K562 (cell line): ENCODE measurements around the gene TMEM120B. TPM values are rescaled to one million over a fixed set of nuclear protein-coding genes. Genes with fewer than 3 reads are reported as not detected.

Experiments used
- ATF1 ChIP-seq, 2 experiments: fragments of 450-650 bp in 1 of 2; IDR thresholded peaks; 2 replicates each; pipeline ENCODE4 v1.6.1; 2016; ENCODE audit warnings: missing compliant biosample characterization in 1 of 2, missing genetic modification characterization in 1 of 2
- BCL6 ChIP-seq: fragments of 250-450 bp; sonication (Bioruptor Pico); IDR thresholded peaks from 2 replicates; pipeline ENCODE4 v1.4.0; 2020
- CBFA2T2 ChIP-seq: fragments of 450-650 bp; conservative IDR thresholded peaks from 2 replicates; pipeline ENCODE4 v1.6.1; 2017; ENCODE audit warnings: mild to moderate bottlenecking
- EP400 ChIP-seq: fragments of 450-650 bp; IDR thresholded peaks from 2 replicates; pipeline ENCODE4 v1.6.1; 2017; ENCODE audit warnings: antibody characterized with exemption, mild to moderate bottlenecking, moderate library complexity
- FOXK2 ChIP-seq, 2 experiments: fragments of 450-650 bp; IDR thresholded peaks in 1 of 2; conservative IDR thresholded peaks in 1 of 2; 2 replicates each; pipeline ENCODE4 v1.6.1; 2016; ENCODE audit warnings: low read depth in 2 of 2, mild to moderate bottlenecking in 1 of 2
- GTF2A2 ChIP-seq: IDR thresholded peaks from 2 replicates; pipeline ENCODE4 v1.6.1; 2016; ENCODE audit warnings: mild to moderate bottlenecking, missing genetic modification characterization, missing compliant biosample characterization
- L3MBTL2 ChIP-seq: fragments of 450-650 bp; IDR thresholded peaks from 2 replicates; pipeline ENCODE4 v1.6.1; 2016; ENCODE audit warnings: mild to moderate bottlenecking, moderate library complexity
- LEF1 ChIP-seq: fragments of 450-650 bp; IDR thresholded peaks from 2 replicates; pipeline ENCODE4 v1.6.1; 2016; ENCODE audit warnings: mild to moderate bottlenecking
- MBD2 ChIP-seq: sonication (generic); IDR thresholded peaks from 2 replicates; pipeline ENCODE4 v1.6.1; 2016; ENCODE audit warnings: low read depth, borderline replicate concordance
- MTA2 ChIP-seq: fragments of 450-650 bp; IDR thresholded peaks from 2 replicates; pipeline ENCODE4 v1.6.1; 2016; ENCODE audit warnings: low read depth
- NCOA6 ChIP-seq: fragments of 450-650 bp; IDR thresholded peaks from 2 replicates; pipeline ENCODE4 v1.6.1; 2017; ENCODE audit warnings: mild to moderate bottlenecking
- NRF1 ChIP-seq, 2 experiments: fragments of 450-650 bp; IDR thresholded peaks in 1 of 2; conservative IDR thresholded peaks in 1 of 2; 2 replicates each; pipeline ENCODE4 v1.6.1; 2014; ENCODE audit warnings: mild to moderate bottlenecking in 2 of 2
- POU5F1 ChIP-seq: fragments of 150-350 bp; IDR thresholded peaks from 2 replicates; pipeline ENCODE4 v1.6.1; 2014; ENCODE audit warnings: borderline replicate concordance, low read length, low read depth, mild to moderate bottlenecking; ENCODE audit not compliant: partially characterized antibody
- RB1 ChIP-seq: fragments of 450-650 bp; IDR thresholded peaks from 2 replicates; pipeline ENCODE4 v1.6.1; 2017; ENCODE audit warnings: low read depth, mild to moderate bottlenecking
- RBM15 ChIP-seq: fragments of 200-400 bp; formaldehyde crosslinking; IDR thresholded peaks from 2 replicates; pipeline ENCODE4 v1.6.1; 2018; ENCODE audit warnings: mild to moderate bottlenecking, low read length, moderate library complexity; ENCODE audit not compliant: insufficient read depth
- SOX6 ChIP-seq: fragments of 450-650 bp; IDR thresholded peaks from 2 replicates; pipeline ENCODE4 v1.6.1; 2014; ENCODE audit warnings: mild to moderate bottlenecking
- TAL1 ChIP-seq: fragments of 450-650 bp; IDR thresholded peaks from 2 replicates; pipeline ENCODE4 v1.6.1; 2016; ENCODE audit warnings: mild to moderate bottlenecking
- TCF3 ChIP-seq: sonication (generic); formaldehyde crosslinking; IDR thresholded peaks from 2 replicates; pipeline ENCODE4 v1.4.0; 2020; ENCODE audit warnings: mild to moderate bottlenecking, missing genetic modification reagents
- TOE1 ChIP-seq, 2 experiments: fragments of 450-650 bp in 1 of 2; sonication (generic) in 1 of 2; formaldehyde crosslinking in 1 of 2; IDR thresholded peaks; 2 replicates each; pipeline versions ENCODE4 v1.7.1 to v1.8.0; 2016 to 2022; ENCODE audit warnings: borderline replicate concordance in 2 of 2, mild to moderate bottlenecking in 2 of 2, antibody characterized with exemption in 1 of 2, inconsistent platforms in 1 of 2, low read depth in 1 of 2, missing genetic modification reagents in 1 of 2, moderate library complexity in 1 of 2
- TRIM24 ChIP-seq, 2 experiments: fragments of 450-650 bp; IDR thresholded peaks; 2 replicates each; pipeline ENCODE4 v1.6.1; 2016
- ZBTB12 ChIP-seq: fragments of 250-450 bp; sonication (Bioruptor Pico); IDR thresholded peaks from 2 replicates; pipeline ENCODE4 v1.4.0; 2020
- ZFP91 ChIP-seq: sonication (generic); formaldehyde crosslinking; IDR thresholded peaks from 2 replicates; pipeline ENCODE4 v1.8.0; 2022; ENCODE audit warnings: mild to moderate bottlenecking, missing genetic modification reagents
- ZNF311 ChIP-seq: fragments of 250-450 bp; sonication (Bioruptor Pico); IDR thresholded peaks from 2 replicates; pipeline ENCODE4 v1.4.0; 2020; ENCODE audit warnings: mild to moderate bottlenecking, moderate library complexity
- ZNF76 ChIP-seq: fragments of 250-450 bp; sonication (Bioruptor Pico); IDR thresholded peaks from 2 replicates; pipeline ENCODE4 v1.4.0; 2020; ENCODE audit warnings: mild to moderate bottlenecking, moderate library complexity, borderline replicate concordance
- polyA plus RNA-seq, 8 experiments: library from polyadenylated mRNA; depleted of rRNA in 4 of 8; stranded (reverse) in 5 of 8; unstranded in 3 of 8; fragments of >200 nt; fragmentation: Nextera tagmentation in 2 of 8; fragmentation: Illumina TruSeq in 1 of 8; extraction: Ambion mirVana in 2 of 8; extraction: Trizol in 1 of 8; gene quantifications; 2 replicates each; pipeline versions ENCODE4 v1.2.1 to v1.2.3, GENCODE V29; 2011 to 2014; ENCODE audit warnings: inconsistent platforms in 1 of 8, missing spikeins in 1 of 8
- total RNA-seq, 7 experiments: library from RNA; depleted of rRNA in 6 of 7; stranded (reverse); fragments of >200 nt in 6 of 7; fragmentation: Illumina TruSeq in 2 of 7; extraction: Trizol in 2 of 7; gene quantifications; 2 replicates each; pipeline versions ENCODE4 v1.2.1 to v1.2.3, GENCODE V29; 2011 to 2021; ENCODE audit warnings: low replicate concordance in 1 of 7
- TF ChIP-seq, protein P1 (sequence below): conservative IDR thresholded peaks from 2 replicates; pipeline ENCODE4 v1.6.1; 2011; ENCODE audit warnings: low read depth, mild to moderate bottlenecking, low read length; ENCODE audit not compliant: control insufficient read depth

The TMEM120B gene
- total and polyA plus RNA-seq, 9 of the 15 experiments (the other 6 are each of a cell fraction or from before 2014, with no cell fraction given), result 1.7 to 18.6 (median 7.4) TPM

DNA sequence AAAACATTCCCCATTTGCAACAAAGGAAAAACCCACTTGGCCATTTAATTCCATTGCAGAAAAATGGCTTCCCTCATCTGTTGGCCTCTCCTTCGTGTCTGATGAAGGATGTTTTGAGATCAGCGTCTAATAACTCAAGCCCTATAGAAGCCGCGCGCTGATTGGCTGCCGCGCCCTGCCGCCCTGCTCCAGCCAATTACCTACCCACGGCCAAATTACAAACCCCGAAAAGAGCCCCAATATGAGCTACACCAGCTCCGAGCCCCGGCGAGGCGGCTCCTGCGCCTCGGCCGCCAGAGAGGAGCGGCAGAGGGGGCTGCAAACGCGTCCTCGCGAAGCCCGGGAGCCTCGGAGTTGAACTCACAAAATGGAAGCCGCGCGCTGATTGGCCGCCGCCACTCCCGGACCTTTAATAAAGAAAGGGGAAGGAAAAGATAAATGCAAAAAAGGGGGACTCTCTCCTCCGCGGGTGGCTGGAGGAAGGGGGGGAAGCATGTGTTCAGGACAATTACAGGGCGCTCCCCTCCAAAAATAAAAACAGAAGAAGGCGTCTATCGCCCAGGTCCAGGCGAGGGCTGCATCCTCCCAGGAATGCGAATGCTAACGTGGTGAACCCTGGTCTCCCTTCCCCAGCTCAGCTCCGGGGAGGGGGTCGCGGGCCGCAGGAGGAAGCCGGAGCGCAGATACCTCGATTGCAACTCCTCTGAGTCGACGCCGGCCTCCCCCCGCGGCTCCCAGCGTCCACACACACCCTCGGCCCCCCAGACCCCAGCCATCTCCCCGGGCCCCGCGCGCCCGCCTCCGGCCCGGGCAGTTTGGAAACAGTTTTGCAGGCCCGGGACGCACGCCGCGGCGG is 90.5 kb downstream of the TMEM120B start (continued):
- no peak for TF ChIP-seq TOE1 (IDR thresholded peaks at IDR 0.05; ENCODE audit: borderline replicate concordance)
- no peak for TF ChIP-seq TOE1 (CRISPR knock-in tag; IDR thresholded peaks at IDR 0.05; ENCODE audit: borderline replicate concordance, low read depth)
- TF ChIP-seq POU5F1, result no peak
- TF ChIP-seq TRIM24 (IDR thresholded peaks at IDR 0.05), result no peak
- TF ChIP-seq RB1, result 0 out of 2 replicates have a peak, but pooled peaks have one; percentile 15
- 0 out of 2 replicates have a peak, but pooled peaks have one; percentile 4 for TF ChIP-seq ZNF76 (CRISPR knock-in tag)
- no peak for TF ChIP-seq RBM15
- no peak for TF ChIP-seq BCL6 (CRISPR knock-in tag)
- TF ChIP-seq TAL1, result 0 out of 2 replicates have a peak, but pooled peaks have one; percentile 5
- TF ChIP-seq MBD2, result peak; percentile 82
- TF ChIP-seq EP400, result peak; percentile 74
- TF ChIP-seq GTF2A2 (tag), result 0 out of 2 replicates have a peak, but pooled peaks have one; percentile 71
- 0 out of 2 replicates have a peak, but pooled peaks have one; percentile 5 for TF ChIP-seq ZNF311 (CRISPR knock-in tag)
- TF ChIP-seq ZFP91 (CRISPR knock-in tag), result no peak
- TF ChIP-seq NCOA6, result no peak
- no peak for TF ChIP-seq LEF1
- 0 out of 2 replicates have a peak, but pooled peaks have one; percentile 4 for TF ChIP-seq SOX6
- 0 out of 2 replicates have a peak, but pooled peaks have one; percentile 4 for TF ChIP-seq ZBTB12 (CRISPR knock-in tag)
- no peak for TF ChIP-seq TCF3 (CRISPR knock-in tag)
- TF ChIP-seq FOXK2 (conservative IDR thresholded peaks at IDR 0.05 in 1 of 2, IDR thresholded peaks at IDR 0.05 in 1 of 2; ENCODE audit: low read depth in 2 of 2), result peak in 1 of 2 experiments; percentile 36; a peak in 1 of 4 replicates
- TF ChIP-seq CBFA2T2, result no peak
- no peak for TF ChIP-seq MTA2
- peak; percentile 81 for TF ChIP-seq L3MBTL2
- peak; percentile 63 to 71 for TF ChIP-seq NRF1 (conservative IDR thresholded peaks at IDR 0.05 in 1 of 2, IDR thresholded peaks at IDR 0.05 in 1 of 2)
- TF ChIP-seq, protein P1, sequence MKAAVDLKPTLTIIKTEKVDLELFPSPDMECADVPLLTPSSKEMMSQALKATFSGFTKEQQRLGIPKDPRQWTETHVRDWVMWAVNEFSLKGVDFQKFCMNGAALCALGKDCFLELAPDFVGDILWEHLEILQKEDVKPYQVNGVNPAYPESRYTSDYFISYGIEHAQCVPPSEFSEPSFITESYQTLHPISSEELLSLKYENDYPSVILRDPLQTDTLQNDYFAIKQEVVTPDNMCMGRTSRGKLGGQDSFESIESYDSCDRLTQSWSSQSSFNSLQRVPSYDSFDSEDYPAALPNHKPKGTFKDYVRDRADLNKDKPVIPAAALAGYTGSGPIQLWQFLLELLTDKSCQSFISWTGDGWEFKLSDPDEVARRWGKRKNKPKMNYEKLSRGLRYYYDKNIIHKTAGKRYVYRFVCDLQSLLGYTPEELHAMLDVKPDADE, result 0 out of 2 replicates have a peak, but pooled peaks have one; percentile 39
- TF ChIP-seq ATF1 (CRISPR knock-in tag; IDR thresholded peaks at IDR 0.05), result no peak
- TF ChIP-seq ATF1 (tag; IDR thresholded peaks at IDR 0.05), result peak; percentile 79
